Small intestine (tissue), 7 donors: Measurements from ENCODE around the gene EIF2S1. TPM values are rescaled to one million over a fixed set of nuclear protein-coding genes. Genes with fewer than 3 reads are reported as not detected.

ENCODE experiments used
- DNase-seq, 2 donors: peaks; one replicate each; pipeline versions ENCODE4 v3.0.0 to v3.0.0-alpha.2; 2013
- FAIRE-seq: peaks from 2 replicates; lab custom pipeline; 2012; peaks lifted over from hg19 to GRCh38; lab: Jason Lieb, UNC
- H3K27ac ChIP-seq, 3 donors: one replicate each; pipeline ENCODE4 v1.5.1; 2013; ENCODE audit warnings: low read length in 2 of 3, mild to moderate bottlenecking in 2 of 3, control low read depth in 1 of 3, inconsistent platforms in 1 of 3, low read depth in 1 of 3, moderate library complexity in 1 of 3
- H3K27me3 ChIP-seq, 3 donors: one replicate each; pipeline ENCODE4 v1.6.1; 2013; ENCODE audit warnings: low read length in 3 of 3, inconsistent platforms in 1 of 3; ENCODE audit not compliant: control insufficient read depth in 3 of 3, insufficient read depth in 3 of 3
- H3K36me3 ChIP-seq, 3 donors: one replicate each; pipeline ENCODE4 v1.6.1; 2013; ENCODE audit warnings: low read length in 3 of 3, inconsistent platforms in 1 of 3, low read depth in 1 of 3, mild to moderate bottlenecking in 1 of 3, moderate library complexity in 1 of 3; ENCODE audit not compliant: control insufficient read depth in 3 of 3, insufficient read depth in 2 of 3
- H3K4me1 ChIP-seq, 3 donors: one replicate each; pipeline ENCODE4 v1.6.1; 2013; ENCODE audit warnings: low read length in 2 of 3, inconsistent platforms in 1 of 3, low read depth in 1 of 3, mild to moderate bottlenecking in 1 of 3, moderate library complexity in 1 of 3; ENCODE audit not compliant: control insufficient read depth in 3 of 3, insufficient read depth in 2 of 3
- H3K4me3 ChIP-seq, 3 donors: one replicate each; pipeline ENCODE4 v1.5.1; 2013; ENCODE audit warnings: low read length in 3 of 3, control low read depth in 1 of 3, inconsistent platforms in 1 of 3, low read depth in 1 of 3, mild to moderate bottlenecking in 1 of 3, moderate library complexity in 1 of 3
- H3K9me3 ChIP-seq, 2 donors: one replicate each; pipeline ENCODE4 v1.6.1; 2013; ENCODE audit warnings: low read depth in 1 of 2, low read length in 1 of 2; ENCODE audit not compliant: control insufficient read depth in 2 of 2, insufficient read depth in 1 of 2
- WGBS, 3 donors: extraction: QIAGEN DNeasy Blood & Tissue Kit; methylation state at CpG; one replicate each; pipeline ENCODE4 v1.1.7; 2013; 5-methylcytosine and 5-hydroxymethylcytosine counted together
- polyA plus RNA-seq, 4 donors: library from polyadenylated mRNA; stranded (reverse) in 3 of 4; unstranded in 1 of 4; fragments of 200-250 nt in 3 of 4; fragments of 120-200 nt in 1 of 4; gene quantifications; one replicate each; pipeline versions ENCODE4 v1.2.1 to v1.2.3, GENCODE V29; 2013
- donor health status: healthy with polysubstance abuse.
- donor health status: control.
- donor health status: control.
- donor health status: Bipolar disorder and iron deficiency.
- donor health status: healthy.

The EIF2S1 gene
- polyA plus RNA-seq, 4 donors, result 43.6 to 116 (median 69.9) TPM

- H3K9me3 ChIP-seq, result no peaks in the 10 kb centered on the region
- peaks cover 2 to 13% (median 8%) of the 10 kb centered on the region in 3 donors for H3K4me1 ChIP-seq
- H3K36me3 ChIP-seq, result peaks cover 0 to 4% (median 0%) of the 10 kb centered on the region in 3 donors
- WGBS, 3 donors, result 1 to 3% (median 2%) methylated on average over 38 of the region's 38 CpGs
- peak; percentile 18 to 53 for DNase-seq
- FAIRE-seq, result no peak
- H3K27me3 ChIP-seq, result no peaks in the 10 kb centered on the region
- peak overlapping the region; percentile 56 to 80 (median 78) for H3K27ac ChIP-seq
- peak overlapping the region; percentile 56 to 92 (median 79) for H3K4me3 ChIP-seq
Observed at GRCh38 chr14:67358924-67359774, 979 bp upstream of the EIF2S1 start.

DNA sequence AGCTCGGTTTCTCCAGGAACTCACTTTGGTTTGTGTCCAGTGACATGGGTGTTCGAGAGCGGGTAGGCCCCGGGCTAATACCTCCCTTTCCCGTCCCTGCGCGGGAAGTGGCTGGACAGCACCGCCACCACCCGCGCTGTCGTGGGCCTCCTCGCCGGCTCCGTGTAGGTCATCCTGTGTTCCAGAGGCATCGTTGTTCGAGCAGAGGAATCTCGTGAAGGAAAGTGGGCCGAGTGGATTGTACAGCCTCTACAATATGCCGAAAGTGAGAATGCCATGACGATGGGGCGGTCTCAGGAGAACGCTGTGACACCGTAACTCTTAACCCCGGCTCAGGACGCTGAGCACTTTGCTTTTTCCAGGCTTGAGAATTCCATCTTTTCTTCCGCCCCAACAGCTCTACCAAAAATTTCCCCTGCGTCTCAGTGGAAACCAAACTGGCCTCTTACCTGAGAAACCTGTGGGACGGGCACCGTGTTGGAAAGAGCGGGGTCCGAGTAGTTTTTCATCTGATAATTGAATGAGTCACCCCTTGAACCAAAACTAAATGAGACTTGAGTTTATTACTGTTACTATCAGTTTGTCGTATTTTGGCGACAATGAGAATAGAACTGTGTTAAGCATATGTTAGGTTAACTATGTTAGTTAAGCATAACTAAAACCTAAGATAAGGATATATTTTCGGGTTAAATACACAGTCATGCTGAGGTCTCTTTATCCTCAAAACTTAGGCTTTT lies 510 bp downstream of the EIF2S1 start:
- WGBS, 3 donors, result 0 to 1% (median 0%) methylated on average over 34 of the region's 34 CpGs
- Histone ChIP-seq H3K4me3 (peak overlapping the region; percentile 69 to 92 (median 71)), H3K27me3 (no peaks in the 10 kb centered on the region), H3K27ac (peak overlapping the region; percentile 7 to 89 (median 84)), H3K9me3 (no peaks in the 10 kb centered on the region), H3K4me1 (peaks cover 2 to 13% (median 8%) of the 10 kb centered on the region in 3 donors), H3K36me3 (peaks cover 3 to 6% (median 4%) of the 10 kb centered on the region in 3 donors)
- FAIRE-seq (no peak), DNase-seq (no peak)

DNA sequence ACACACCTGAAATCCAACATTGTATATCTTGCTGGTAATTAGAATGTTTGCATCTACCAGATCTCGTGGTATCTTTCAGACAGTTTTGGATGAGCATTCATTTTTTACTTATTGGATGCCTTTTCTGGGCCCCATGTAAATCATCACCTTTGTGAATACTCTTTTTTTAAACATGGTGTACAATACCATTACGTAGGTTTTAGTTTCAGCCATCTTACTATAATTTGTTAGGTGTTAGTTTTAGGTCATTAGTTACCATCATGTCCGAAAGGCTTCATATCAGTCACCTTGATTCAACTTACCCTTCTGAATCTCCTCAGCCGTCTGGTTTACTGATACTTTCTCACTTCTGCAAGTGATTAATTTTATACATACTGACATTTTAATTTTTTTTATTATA lies 5.3 kb downstream of the EIF2S1 start:
- no peaks in the 10 kb centered on the region for H3K9me3 ChIP-seq
- no peak for DNase-seq
- no peaks in the 10 kb centered on the region for H3K27me3 ChIP-seq
- peaks cover 13 to 18% (median 14%) of the 10 kb centered on the region in 3 donors for H3K36me3 ChIP-seq
- H3K27ac ChIP-seq, result no peak overlapping the region
- WGBS, 3 donors, result 91 to 93% (median 92%) methylated on average over 4 of the region's 4 CpGs
- FAIRE-seq, result no peak
- H3K4me1 ChIP-seq, result no peaks in the 10 kb centered on the region
- H3K4me3 ChIP-seq, result no peak overlapping the region

GRCh38 chr14:67370830-67371229 lies 10.7 kb downstream of the EIF2S1 start:
- no peaks in the 10 kb centered on the region for H3K27me3 ChIP-seq
- H3K36me3 ChIP-seq, result peaks cover 16 to 33% (median 21%) of the 10 kb centered on the region in 3 donors
- FAIRE-seq (no peak), DNase-seq (no peak)
- H3K9me3 ChIP-seq, result no peaks in the 10 kb centered on the region
- WGBS, 3 donors, result 83 to 93% (median 89%) methylated on average over 5 of the region's 5 CpGs
- H3K27ac ChIP-seq, result no peak overlapping the region
- H3K4me3 ChIP-seq, result no peak overlapping the region
- no peaks in the 10 kb centered on the region for H3K4me1 ChIP-seq

DNA sequence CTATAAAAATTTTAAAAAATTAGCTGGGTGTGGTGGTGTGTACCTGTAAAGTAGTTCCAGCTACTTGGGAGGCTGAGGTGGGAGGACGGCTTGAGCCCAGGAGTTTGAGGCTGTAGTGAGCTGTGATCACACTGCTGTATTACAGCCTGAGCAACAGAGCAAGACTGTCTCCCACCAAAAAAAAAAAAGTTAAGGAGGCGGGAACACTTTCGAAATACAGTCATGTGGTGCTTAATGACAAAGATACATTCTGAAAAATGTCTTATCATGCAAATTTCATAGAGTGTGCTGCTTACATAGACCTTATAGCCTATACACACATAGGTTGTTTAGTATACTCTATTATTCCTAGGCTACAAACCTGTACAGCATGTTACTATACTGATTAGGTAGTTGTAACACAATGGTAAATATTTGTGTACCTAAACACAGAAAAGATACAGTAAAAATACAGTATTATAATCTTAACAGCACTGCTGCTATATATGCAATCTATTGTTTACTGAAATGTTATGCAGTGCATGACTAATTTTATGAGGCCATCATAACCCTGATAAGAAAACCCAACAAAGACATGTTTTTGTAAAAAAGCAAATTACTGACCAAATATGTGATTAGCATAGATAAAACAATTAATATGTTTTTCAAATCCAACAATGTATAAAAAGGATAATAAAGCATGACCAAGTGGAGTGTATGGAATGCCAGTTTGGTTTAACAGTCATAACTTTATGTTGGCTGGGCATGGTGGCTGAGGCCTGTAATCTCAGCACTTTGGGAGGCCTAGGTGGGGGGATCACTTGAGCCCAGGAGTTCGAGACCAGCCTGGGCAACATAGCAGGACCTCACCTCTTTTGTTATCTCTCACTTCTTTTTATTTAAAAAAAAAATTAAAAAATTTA lies 11.4 kb downstream of the EIF2S1 start:
- FAIRE-seq, result no peak
- H3K36me3 ChIP-seq, result peaks cover 15 to 29% (median 21%) of the 10 kb centered on the region in 3 donors
- DNase-seq, result no peak
- no peaks in the 10 kb centered on the region for H3K27me3 ChIP-seq
- no peak overlapping the region for H3K4me3 ChIP-seq
- H3K9me3 ChIP-seq, result no peaks in the 10 kb centered on the region
- no peak overlapping the region for H3K27ac ChIP-seq
- WGBS, 3 donors, result 83 to 93% (median 92%) methylated on average over 4 of the region's 4 CpGs
- H3K4me1 ChIP-seq, result no peaks in the 10 kb centered on the region

DNA sequence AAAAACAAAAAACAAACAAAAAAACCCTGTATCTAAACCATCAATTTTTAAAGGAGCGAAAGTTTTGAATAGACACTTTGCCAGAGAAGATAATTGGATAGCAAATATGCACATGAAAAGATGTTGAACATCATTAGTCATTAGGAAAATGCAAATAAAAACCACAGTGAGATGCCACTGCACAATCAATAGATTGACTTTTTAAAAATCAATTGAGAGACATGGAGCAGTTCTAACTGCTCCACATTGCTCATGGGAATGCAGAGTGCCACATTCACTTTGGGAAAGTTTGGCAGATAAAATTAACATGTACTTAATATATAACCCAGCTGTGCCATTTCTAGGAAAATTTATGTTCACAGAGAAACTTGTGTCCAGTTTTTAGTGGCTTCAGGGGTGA lies 12.7 kb downstream of the EIF2S1 start:
- Histone ChIP-seq H3K27me3 (no peaks in the 10 kb centered on the region), H3K36me3 (peaks cover 13 to 28% (median 20%) of the 10 kb centered on the region in 3 donors), H3K9me3 (no peaks in the 10 kb centered on the region), H3K27ac (no peak overlapping the region), H3K4me1 (no peaks in the 10 kb centered on the region), H3K4me3 (no peak overlapping the region)
- WGBS, 3 donors, result 95 to 100% (median 96%) methylated on average over 1 of the region's 1 CpG
- no peak for FAIRE-seq
- DNase-seq, result no peak

GRCh38 chr14:67373347-67373746 lies 13.2 kb downstream of the EIF2S1 start:
- Histone ChIP-seq H3K27ac (no peak overlapping the region), H3K4me3 (no peak overlapping the region), H3K9me3 (no peaks in the 10 kb centered on the region), H3K4me1 (no peaks in the 10 kb centered on the region), H3K27me3 (no peaks in the 10 kb centered on the region), H3K36me3 (peaks cover 11 to 24% (median 21%) of the 10 kb centered on the region in 3 donors)
- FAIRE-seq, result no peak
- 70 to 80% (median 78%) methylated on average over 2 of the region's 2 CpGs for WGBS, 3 donors
- no peak for DNase-seq

GRCh38 chr14:67377916-67378315 lies 17.8 kb downstream of the EIF2S1 start:
- H3K36me3 ChIP-seq, result peaks cover 13 to 18% (median 16%) of the 10 kb centered on the region in 3 donors
- DNase-seq (no peak), FAIRE-seq (no peak)
- no peaks in the 10 kb centered on the region for H3K9me3 ChIP-seq
- H3K4me1 ChIP-seq, result no peaks in the 10 kb centered on the region
- no peak overlapping the region for H3K27ac ChIP-seq
- H3K4me3 ChIP-seq, result no peak overlapping the region
- H3K27me3 ChIP-seq, result no peaks in the 10 kb centered on the region
